Stimulated activated CD8-positive, alpha-beta memory T cell treated with anti-CD3 and anti-CD28 coated beads, Interleukin-15, amount 100 ng/mL, for 24 hours (primary cell): ENCODE measurements around the gene RAPSN.
"Not testable (repeated sequence)": the region's sequence is repeated elsewhere in the genome, so short reads cannot be mapped to it uniquely, and the experiment has no call there.

Experiments
- DNase-seq: peaks from one replicate; pipeline ENCODE4 v3.0.0-alpha.2; 2020; ENCODE audit warnings: low read depth

RAPSN gene

DNA sequence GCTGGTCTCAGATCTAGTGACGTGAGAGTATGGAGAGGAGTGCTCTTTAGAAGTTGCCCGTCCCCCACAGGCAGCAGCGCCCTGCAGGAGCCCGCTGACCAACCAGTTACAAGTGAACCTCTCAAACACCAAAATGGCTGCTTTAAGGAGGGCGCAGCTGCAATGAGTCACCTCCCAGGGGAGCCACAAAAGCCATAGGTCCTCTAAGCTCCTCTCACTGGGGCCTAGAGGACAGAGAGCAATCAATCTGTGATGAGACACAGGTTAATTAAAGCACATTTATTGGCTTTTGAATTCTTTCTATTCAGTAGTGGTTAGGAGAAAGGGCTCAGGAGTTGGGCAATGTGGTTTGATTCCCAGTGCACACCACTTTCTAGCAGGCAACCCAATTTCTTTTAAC is 15.5 kb upstream of the RAPSN start:
- DNase-seq = no peak

GRCh38 chr11:47461876-47462275 is 12.9 kb upstream of the RAPSN start:
- no peak for DNase-seq

- no peak for DNase-seq
Observed at GRCh38 chr11:47460571-47461235, 11.8 kb upstream of the RAPSN start.

DNA sequence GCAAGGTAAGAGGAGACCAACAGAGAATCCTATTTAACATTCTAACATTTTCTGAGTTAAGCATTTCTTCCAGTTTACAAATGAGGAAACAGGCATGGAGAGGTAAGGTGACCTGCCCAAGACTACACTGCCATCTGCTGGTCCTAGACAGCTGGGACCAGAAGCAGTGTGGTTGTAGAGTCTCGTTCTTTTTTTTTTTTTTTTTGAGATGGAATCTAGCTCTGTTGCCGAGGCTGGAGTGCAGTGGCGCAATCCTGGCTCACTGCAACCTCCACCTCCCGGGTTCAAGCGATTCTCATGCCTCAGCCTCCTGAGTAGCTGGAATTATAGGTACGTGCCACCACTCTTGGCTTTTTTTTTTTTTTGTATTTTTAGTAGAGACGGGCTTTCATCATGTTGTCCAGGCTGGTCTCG is 5.3 kb upstream of the RAPSN start:
- DNase-seq = not testable (repeated sequence)

GRCh38 chr11:47453365-47453764 is 4.4 kb upstream of the RAPSN start:
- no peak for DNase-seq

DNA sequence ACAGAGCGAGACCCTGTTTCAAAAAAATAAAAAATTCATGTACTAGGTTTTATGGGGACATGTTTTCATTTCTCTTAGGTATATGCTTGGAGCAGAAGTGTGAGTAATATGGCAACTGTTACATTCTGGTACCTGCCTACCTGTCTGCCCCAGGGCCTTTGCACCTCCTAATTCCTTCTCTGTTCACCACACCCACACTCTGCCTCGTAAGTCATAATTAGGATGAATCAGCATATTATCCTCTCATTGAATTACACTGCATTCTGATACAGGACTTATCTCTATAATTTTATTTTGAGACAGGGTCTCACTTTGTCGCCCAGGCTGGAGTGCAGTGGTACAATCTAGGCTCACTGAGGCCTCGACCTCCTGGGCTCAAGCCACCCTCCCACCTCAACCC is 3.1 kb upstream of the RAPSN start:
- no peak for DNase-seq

DNA sequence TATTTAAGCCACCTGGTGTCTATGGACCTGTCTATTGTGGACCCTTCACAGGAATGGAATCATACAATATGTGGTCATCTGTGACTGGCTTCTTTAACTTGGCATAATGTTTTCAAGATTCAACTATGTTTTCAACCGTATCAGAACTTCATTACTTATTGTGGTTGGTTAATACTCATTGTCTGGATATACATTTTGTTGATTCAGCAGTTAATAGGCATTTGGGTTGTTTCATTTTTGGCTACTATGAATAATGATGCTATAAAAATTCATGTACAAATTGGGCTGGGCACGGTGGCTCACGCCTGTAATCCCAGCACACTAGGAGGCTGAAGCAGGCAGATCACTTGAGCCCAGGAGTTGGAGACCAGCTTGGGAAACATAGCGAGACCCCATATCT is 2.5 kb upstream of the RAPSN start:
- DNase-seq = no peak

DNA sequence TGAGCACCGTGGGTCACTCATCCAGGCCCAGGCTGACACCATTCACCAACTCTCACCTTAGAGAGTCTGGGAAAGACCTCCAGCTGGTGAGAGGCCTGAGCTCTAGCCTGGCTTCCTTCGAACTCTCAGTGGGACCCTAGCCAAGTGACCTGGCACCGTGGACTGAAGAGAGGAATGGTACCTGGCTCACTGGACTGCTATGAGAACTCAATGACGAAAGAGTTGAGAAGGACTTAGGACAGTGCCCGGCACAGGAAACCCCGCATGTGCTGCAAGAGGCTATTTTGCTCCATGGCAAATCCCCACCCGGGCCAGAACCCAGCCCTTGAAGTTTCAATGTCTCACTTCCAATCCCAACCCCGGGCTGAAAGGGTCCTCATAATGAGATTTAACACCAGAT is 605 bp upstream of the RAPSN start:
- DNase-seq = no peak

- no peak for DNase-seq
Observed at GRCh38 chr11:47447906-47448305, 1.0 kb downstream of the RAPSN start.

DNA sequence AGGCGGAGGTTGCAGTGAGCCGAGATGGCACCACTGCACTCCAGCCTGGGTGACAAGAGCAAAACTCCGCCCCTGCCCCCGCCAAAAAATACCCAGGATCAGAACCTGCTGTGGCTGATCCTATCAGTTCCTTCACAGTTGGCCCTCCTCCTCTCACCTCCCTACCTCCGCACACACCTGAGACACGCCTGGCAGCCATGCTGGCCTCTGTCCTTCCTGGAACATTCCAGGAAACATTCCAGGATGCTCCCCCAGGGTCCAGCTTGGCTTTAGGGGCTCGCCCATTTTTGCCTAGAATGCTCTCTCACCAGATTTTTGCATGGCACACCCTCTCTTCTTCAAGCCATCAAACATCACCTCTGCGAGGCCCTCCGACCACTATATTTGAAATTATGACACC is 2.1 kb downstream of the RAPSN start:
- no peak for DNase-seq

GRCh38 chr11:47445840-47446239 is 3.1 kb downstream of the RAPSN start:
- no peak for DNase-seq

GRCh38 chr11:47443817-47444216 is 5.1 kb downstream of the RAPSN start:
- no peak for DNase-seq

- no peak for DNase-seq
Observed at GRCh38 chr11:47443028-47443700, 5.8 kb downstream of the RAPSN start.

DNA sequence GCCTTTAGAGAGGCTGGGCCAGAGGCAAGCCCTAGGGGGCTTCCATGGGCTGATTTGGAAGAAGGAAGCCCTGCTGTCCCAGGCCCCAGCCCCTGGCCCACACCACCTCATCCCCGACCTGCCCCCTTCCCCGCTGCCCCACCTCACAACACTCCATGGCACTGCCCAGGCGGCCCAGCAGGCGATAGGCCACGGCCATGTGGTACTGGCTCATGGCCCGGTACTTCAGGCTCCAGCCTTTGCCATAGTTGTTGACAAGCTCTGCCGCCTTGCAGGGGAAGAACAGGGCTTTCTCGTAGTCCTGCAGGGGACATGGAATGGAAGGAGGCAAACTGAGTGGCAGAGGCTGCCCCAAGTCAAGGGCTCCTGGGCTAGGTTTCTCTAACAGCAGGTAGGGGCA is 6.4 kb downstream of the RAPSN start:
- no peak for DNase-seq

DNA sequence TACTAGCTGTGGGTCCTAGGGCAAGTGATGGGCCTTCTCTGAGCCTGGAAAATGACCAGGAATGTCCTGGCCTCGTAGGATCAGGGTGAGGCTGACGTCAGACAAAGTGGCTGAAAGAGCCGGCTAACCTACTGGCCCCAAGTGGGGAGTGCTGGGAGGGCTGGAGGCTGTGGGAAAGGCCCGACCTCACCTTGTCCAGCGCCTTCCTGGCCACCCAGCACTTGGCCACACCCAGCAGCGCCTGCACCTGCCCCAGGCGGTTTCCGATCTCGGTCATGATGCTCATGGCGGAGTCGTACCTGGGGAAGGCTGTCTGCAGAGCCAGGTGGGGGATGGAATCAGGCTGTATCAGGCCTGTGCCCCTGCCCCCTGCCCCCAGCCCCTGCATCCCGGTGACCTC is 7.5 kb downstream of the RAPSN start:
- DNase-seq = no peak

GRCh38 chr11:47440054-47440476 is 8.9 kb downstream of the RAPSN start:
- DNase-seq = no peak

GRCh38 chr11:47438721-47439120 is 10.2 kb downstream of the RAPSN start:
- no peak for DNase-seq

DNA sequence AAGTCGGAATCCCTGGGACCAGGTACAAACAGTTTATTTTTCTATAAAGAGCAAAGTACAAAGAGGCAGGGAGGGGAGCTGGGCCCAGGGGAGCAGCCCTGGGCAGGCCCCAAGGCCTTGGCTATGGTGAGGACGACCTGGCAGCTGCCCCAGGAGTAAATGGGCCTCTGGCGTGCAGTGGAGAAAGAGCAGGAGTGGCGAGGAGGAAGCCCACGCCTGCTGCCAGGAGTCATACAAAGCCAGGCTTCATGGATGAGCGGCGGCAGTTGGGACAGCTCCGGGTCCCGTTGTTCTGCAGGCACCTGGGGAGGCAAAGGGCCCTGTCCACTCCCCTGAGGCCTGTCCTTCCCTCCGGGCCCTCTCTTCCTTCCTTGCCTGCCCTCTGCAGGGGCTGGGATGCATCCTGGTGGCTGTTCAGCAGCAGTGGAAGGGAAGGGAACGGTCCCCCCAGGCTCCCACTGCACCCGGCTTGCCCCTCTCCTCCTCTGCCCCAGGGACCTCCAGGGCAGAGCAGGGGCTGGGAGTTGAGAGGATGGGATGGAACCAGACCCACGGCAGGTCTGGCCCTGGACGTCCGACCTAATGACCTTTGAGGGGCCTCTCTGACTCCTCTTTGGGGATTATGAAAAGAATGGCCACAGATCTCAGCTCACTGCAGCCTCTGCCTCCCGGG is 11.1 kb downstream of the RAPSN start:
- no peak for DNase-seq

DNA sequence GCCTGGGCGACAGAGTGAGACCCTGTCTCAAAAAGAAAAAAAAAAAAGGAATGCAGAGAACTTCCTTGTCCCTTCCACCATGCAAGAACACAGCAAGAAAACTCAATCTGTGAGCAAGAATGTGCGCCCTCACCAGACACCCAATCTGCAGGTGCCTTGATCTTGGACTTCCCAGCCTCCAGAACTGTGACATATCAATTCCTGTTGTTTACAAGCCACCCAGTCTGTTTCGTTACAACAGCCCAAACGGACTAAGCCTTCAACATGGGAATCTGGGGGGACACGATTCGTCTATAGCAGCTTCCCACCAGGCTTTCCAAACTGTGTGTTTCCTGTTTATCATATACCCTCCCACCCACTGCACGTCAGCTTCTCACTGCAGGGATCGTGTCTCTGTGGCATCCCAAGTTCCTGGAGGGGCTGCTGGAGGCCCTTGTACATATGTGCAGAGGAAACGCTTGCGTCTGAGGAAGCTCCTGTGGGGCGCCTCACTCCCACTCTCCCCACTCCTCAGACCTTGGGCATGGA is 11.7 kb downstream of the RAPSN start:
- DNase-seq = no peak

GRCh38 chr11:47436726-47437125 is 12.2 kb downstream of the RAPSN start:
- DNase-seq = no peak

- no peak for DNase-seq
Observed at GRCh38 chr11:47435687-47436086, 13.2 kb downstream of the RAPSN start.

GRCh38 chr11:47434011-47434786 is 14.7 kb downstream of the RAPSN start:
- no peak for DNase-seq
